ENCODE measurements around the gene IMPA2. TPM values are rescaled to one million over a fixed set of nuclear protein-coding genes. Genes with fewer than 3 reads are reported as not detected.

Gene IMPA2
- total and polyA plus RNA-seq, 8 donors, result 61.0 to 263 (median 78.6) TPM

DNA sequence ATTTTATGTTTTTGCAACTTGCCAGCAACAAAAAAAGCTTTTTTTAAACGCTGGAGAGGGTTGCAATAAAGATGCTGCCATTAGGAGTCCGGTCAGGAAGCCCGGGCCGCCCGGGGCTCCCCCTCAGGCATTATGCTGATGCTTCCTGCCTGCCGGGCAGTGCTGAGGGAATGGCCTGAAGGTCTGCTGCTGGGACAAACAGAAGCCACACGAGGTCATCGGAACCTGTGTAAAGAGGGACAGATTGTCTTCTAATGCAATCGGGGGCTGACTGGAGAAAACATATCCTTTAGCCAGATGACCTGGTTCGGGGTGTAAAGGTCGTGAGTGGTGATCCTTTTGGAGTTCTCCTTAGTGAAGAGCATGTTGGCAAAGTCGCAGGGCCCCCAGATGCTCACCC, 2.3 kb downstream of the IMPA2 start:
- Histone ChIP-seq H3K9me3 (no peaks in the 10 kb centered on the region), H3K4me1 (peaks cover 12 to 68% (median 54%) of the 10 kb centered on the region in 4 donors), H3K4me3 (peak overlapping the region in 2 of 4 donors; percentile 77 to 78), H3K27me3 (no peaks in the 10 kb centered on the region), H3K36me3 (no peaks in the 10 kb centered on the region), H3K27ac (peak overlapping the region in 2 of 5 donors; percentile 7 to 96)
- intact Hi-C loops (cut with DNase I; ENCODE audit: low total_unique reads), result no loop called here
- no peak for DNase-seq
- no peak for TF ChIP-seq POLR2A (IDR thresholded peaks at IDR 0.05)
- no peak for TF ChIP-seq EP300 (IDR thresholded peaks at IDR 0.05)
- TF ChIP-seq, protein P1, sequence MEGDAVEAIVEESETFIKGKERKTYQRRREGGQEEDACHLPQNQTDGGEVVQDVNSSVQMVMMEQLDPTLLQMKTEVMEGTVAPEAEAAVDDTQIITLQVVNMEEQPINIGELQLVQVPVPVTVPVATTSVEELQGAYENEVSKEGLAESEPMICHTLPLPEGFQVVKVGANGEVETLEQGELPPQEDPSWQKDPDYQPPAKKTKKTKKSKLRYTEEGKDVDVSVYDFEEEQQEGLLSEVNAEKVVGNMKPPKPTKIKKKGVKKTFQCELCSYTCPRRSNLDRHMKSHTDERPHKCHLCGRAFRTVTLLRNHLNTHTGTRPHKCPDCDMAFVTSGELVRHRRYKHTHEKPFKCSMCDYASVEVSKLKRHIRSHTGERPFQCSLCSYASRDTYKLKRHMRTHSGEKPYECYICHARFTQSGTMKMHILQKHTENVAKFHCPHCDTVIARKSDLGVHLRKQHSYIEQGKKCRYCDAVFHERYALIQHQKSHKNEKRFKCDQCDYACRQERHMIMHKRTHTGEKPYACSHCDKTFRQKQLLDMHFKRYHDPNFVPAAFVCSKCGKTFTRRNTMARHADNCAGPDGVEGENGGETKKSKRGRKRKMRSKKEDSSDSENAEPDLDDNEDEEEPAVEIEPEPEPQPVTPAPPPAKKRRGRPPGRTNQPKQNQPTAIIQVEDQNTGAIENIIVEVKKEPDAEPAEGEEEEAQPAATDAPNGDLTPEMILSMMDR (IDR thresholded peaks at IDR 0.05), result no peak
- no peak for TF ChIP-seq POLR2AphosphoS5 (IDR thresholded peaks at IDR 0.05)
- WGBS, 5 donors, result 43 to 60% (median 48%) methylated on average over 12 of the region's 12 CpGs

DNA sequence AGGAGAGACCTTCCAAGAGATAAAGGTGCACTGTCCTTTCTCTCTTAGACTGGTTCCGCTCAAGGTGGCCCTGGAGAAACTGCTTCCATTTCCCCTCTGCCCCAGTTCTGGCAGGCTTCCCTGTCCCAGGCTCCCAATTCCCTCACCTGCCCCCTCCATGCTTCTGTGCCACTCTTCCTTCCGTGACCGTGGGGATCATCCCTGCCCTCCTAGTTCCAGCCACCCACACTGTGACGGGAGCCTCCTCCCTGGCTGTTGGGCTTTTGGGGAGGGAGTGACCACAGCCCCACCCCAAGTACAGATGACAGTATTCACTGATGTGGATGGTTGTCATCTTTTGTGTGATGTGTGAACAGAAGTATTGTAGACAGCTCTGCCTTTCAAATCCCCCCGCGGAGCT, 2.8 kb downstream of the IMPA2 start:
- intact Hi-C loops (cut with DNase I; ENCODE audit: low total_unique reads), result no loop called here
- no peak for DNase-seq
- no peaks in the 10 kb centered on the region for H3K27me3 ChIP-seq
- no peaks in the 10 kb centered on the region for H3K36me3 ChIP-seq
- no peaks in the 10 kb centered on the region for H3K9me3 ChIP-seq
- peaks cover 14 to 70% (median 59%) of the 10 kb centered on the region in 4 donors for H3K4me1 ChIP-seq
- 76 to 95% (median 90%) methylated on average over 6 of the region's 6 CpGs for WGBS, 5 donors
- peak overlapping the region in 2 of 4 donors; percentile 77 to 78 for H3K4me3 ChIP-seq
- TF ChIP-seq POLR2AphosphoS5 (IDR thresholded peaks at IDR 0.05), result no peak
- no peak for TF ChIP-seq POLR2A (IDR thresholded peaks at IDR 0.05)
- TF ChIP-seq, protein P1 (IDR thresholded peaks at IDR 0.05), result no peak
- no peak for TF ChIP-seq EP300 (IDR thresholded peaks at IDR 0.05)
- peak overlapping the region in 1 of 5 donors; percentile 18 for H3K27ac ChIP-seq

DNA sequence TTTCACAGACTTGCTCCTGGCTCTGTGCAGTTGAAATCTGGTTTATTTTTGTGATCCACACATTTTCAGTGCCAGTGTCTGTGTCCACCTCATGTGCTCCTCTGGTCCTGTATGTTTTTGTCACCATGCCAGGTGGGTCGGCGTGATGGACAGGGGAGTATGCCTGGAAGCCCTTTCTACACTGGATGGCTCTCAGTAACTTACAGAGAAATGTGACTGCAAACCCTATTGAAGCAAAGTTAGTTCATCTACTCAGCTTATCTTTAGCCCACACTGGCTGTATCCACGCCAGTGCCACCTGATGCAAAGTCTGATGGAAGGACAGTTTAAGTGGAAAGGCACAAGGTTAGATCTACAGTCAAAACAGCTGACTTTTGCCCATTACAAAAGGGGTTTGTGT, 4.3 kb downstream of the IMPA2 start:
- WGBS, 5 donors, result 51 to 92% (median 63%) methylated on average over 3 of the region's 3 CpGs
- TF ChIP-seq POLR2A (IDR thresholded peaks at IDR 0.05) (no peak), EP300 (IDR thresholded peaks at IDR 0.05) (no peak), POLR2AphosphoS5 (IDR thresholded peaks at IDR 0.05) (no peak)
- TF ChIP-seq, protein P1 (IDR thresholded peaks at IDR 0.05), result no peak
- Histone ChIP-seq H3K4me3 (no peak overlapping the region), H3K27me3 (no peaks in the 10 kb centered on the region), H3K9me3 (no peaks in the 10 kb centered on the region), H3K4me1 (peaks cover 20 to 71% (median 61%) of the 10 kb centered on the region in 4 donors), H3K36me3 (no peaks in the 10 kb centered on the region), H3K27ac (no peak overlapping the region)
- intact Hi-C loops (cut with DNase I; ENCODE audit: low total_unique reads), result no loop called here
- no peak for DNase-seq

DNA sequence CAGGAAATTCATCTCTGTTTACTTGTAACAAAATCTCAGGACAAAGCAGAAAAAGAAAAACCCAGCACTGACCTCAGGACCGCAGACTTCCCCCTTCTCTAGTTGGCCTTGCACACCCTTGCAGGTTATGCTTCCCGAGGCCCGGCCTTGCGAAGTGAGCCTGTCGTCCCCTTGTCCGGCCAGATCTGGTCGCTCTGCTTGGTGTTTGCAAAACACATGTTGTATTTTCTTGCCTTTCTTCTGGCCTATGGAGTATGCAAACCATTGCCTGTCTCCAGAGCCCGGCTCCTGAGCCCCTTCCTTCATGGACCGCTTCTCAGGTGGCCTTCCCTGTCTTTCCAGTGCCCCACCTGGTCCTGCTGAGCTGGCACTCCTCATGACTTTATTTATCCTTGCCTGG, 4.8 kb downstream of the IMPA2 start:
- WGBS, 5 donors, result 70 to 81% (median 79%) methylated on average over 9 of the region's 9 CpGs
- Histone ChIP-seq H3K9me3 (no peaks in the 10 kb centered on the region), H3K4me3 (no peak overlapping the region), H3K4me1 (peaks cover 20 to 71% (median 63%) of the 10 kb centered on the region in 4 donors), H3K27me3 (no peaks in the 10 kb centered on the region), H3K27ac (no peak overlapping the region), H3K36me3 (no peaks in the 10 kb centered on the region)
- DNase-seq, result no peak
- intact Hi-C loops (cut with DNase I; ENCODE audit: low total_unique reads), result no loop called here
- no peak for TF ChIP-seq POLR2A (IDR thresholded peaks at IDR 0.05)
- no peak for TF ChIP-seq EP300 (IDR thresholded peaks at IDR 0.05)
- TF ChIP-seq, protein P1 (IDR thresholded peaks at IDR 0.05), result no peak
- TF ChIP-seq POLR2AphosphoS5 (IDR thresholded peaks at IDR 0.05), result no peak
